IMR-90 (cell line): ENCODE data around the gene DGKG. TPM values are rescaled to one million over a fixed set of nuclear protein-coding genes. Genes with fewer than 3 reads are reported as not detected.

Experiments
- ATAC-seq: fragments of 200-7000 bp; cut with Tn5 transposase; 2 replicates; pipeline ENCODE4 v1.9.1; 2020; ENCODE audit warnings: low read depth, mild to moderate bottlenecking, moderate library complexity
- BruUV-seq: library from RNA; stranded (reverse); fragments of 400-500 nt; replicated peaks from 2 replicates; lab custom pipeline; 2021; lab: Mats Ljungman, UMichigan
- CTCF ChIA-PET: fragments of 300-600 bp; formaldehyde crosslinking; extraction: SDS; loops from one replicate; lab custom pipeline; 2021; ENCODE audit warnings: antibody characterized with exemption; lab: Yijun Ruan, JAX
- POLR2A ChIA-PET: fragments of 300-600 bp; sonication (Branson Sonifier 250); formaldehyde crosslinking; loops from one replicate; lab custom pipeline; 2022; ENCODE audit warnings: antibody characterized with exemption; ENCODE audit not compliant: unreplicated experiment; lab: Charles Lee
- DNase-seq: peaks from one replicate; pipeline ENCODE4 v3.0.0; 2013
- H2AFZ ChIP-seq: replicated peaks from 2 replicates; pipeline ENCODE3; 2013; ENCODE audit warnings: low read length, mild to moderate bottlenecking; ENCODE audit not compliant: poor library complexity
- H2AK5ac ChIP-seq: 2 replicates; pipeline ENCODE4 v1.6.1; 2013; ENCODE audit warnings: low read depth, low read length, inconsistent platforms
- H2AK9ac ChIP-seq: replicated peaks from 2 replicates; pipeline ENCODE3; 2013; ENCODE audit warnings: mild to moderate bottlenecking, low read depth, low read length, moderate library complexity; ENCODE audit not compliant: poor library complexity
- H2BK120ac ChIP-seq: 2 replicates; pipeline ENCODE4 v1.6.1; 2013; ENCODE audit warnings: low read depth, low read length, inconsistent platforms
- H2BK15ac ChIP-seq: 3 replicates; pipeline ENCODE4 v1.6.1; 2013; ENCODE audit warnings: low read depth, low read length, inconsistent platforms
- H2BK20ac ChIP-seq: 2 replicates; pipeline ENCODE4 v1.6.1; 2013; ENCODE audit warnings: low read depth, mild to moderate bottlenecking, inconsistent platforms, low read length, moderate library complexity
- H2BK5ac ChIP-seq: 2 replicates; pipeline ENCODE4 v1.6.1; 2013; ENCODE audit warnings: mild to moderate bottlenecking, low read depth, low read length, inconsistent platforms; ENCODE audit not compliant: poor library complexity, severe bottlenecking
- H3K14ac ChIP-seq: replicated peaks from 2 replicates; pipeline ENCODE4 v1.6.1; 2013; ENCODE audit warnings: low read depth, low read length, inconsistent platforms
- H3K18ac ChIP-seq: 2 replicates; pipeline ENCODE4 v1.6.1; 2013; ENCODE audit warnings: low read depth, low read length, control low read depth
- H3K23ac ChIP-seq: 2 replicates; pipeline ENCODE4 v1.6.1; 2013; ENCODE audit warnings: low read depth, low read length, inconsistent platforms
- H3K27ac ChIP-seq: 2 replicates; pipeline ENCODE4 v1.5.1; 2013; ENCODE audit warnings: mild to moderate bottlenecking, control low read depth, low read length; ENCODE audit not compliant: insufficient read depth
- H3K27me3 ChIP-seq: 2 replicates; pipeline ENCODE4 v1.6.1; 2013; ENCODE audit warnings: low read length; ENCODE audit not compliant: control insufficient read depth, insufficient read depth
- H3K36me3 ChIP-seq: 2 replicates; pipeline ENCODE4 v1.6.1; 2013; ENCODE audit warnings: low read length, mixed read lengths; ENCODE audit not compliant: control insufficient read depth, insufficient read depth
- H3K4ac ChIP-seq: 2 replicates; pipeline ENCODE4 v1.6.1; 2013; ENCODE audit warnings: low read depth, low read length, inconsistent platforms
- H3K4me1 ChIP-seq: 2 replicates; pipeline ENCODE4 v1.6.1; 2013; ENCODE audit warnings: low read length, mixed read lengths; ENCODE audit not compliant: control insufficient read depth, insufficient read depth
- H3K4me2 ChIP-seq: 2 replicates; pipeline ENCODE4 v1.6.1; 2013; ENCODE audit warnings: low read depth, mild to moderate bottlenecking, control low read depth, low read length, moderate library complexity
- H3K4me3 ChIP-seq: 2 replicates; pipeline ENCODE4 v1.5.1; 2013; ENCODE audit warnings: low read depth, mild to moderate bottlenecking, control low read depth, low read length, moderate library complexity; ENCODE audit not compliant: insufficient read depth
- H3K56ac ChIP-seq: 2 replicates; pipeline ENCODE4 v1.6.1; 2013; ENCODE audit warnings: low read length, inconsistent platforms; ENCODE audit not compliant: insufficient read depth; ENCODE audit errors: extremely low read depth
- H3K79me1 ChIP-seq, 2 experiments: 2 replicates each; pipeline ENCODE4 v1.6.1; 2013; ENCODE audit warnings: low read length in 2 of 2, inconsistent platforms in 1 of 2, low read depth in 1 of 2
- H3K9ac ChIP-seq: 2 replicates; pipeline ENCODE4 v1.6.1; 2013; ENCODE audit warnings: low read depth, low read length, control low read depth
- H3K9me1 ChIP-seq: 2 replicates; pipeline ENCODE4 v1.6.1; 2013; ENCODE audit warnings: low read length, inconsistent platforms; ENCODE audit not compliant: insufficient read depth
- H3K9me3 ChIP-seq: 2 replicates; pipeline ENCODE4 v1.6.1; 2013; ENCODE audit warnings: low read length; ENCODE audit not compliant: control insufficient read depth, insufficient read depth
- H4K20me1 ChIP-seq: 2 replicates; pipeline ENCODE4 v1.6.1; 2013; ENCODE audit warnings: low read length, inconsistent platforms; ENCODE audit not compliant: insufficient read depth
- H4K5ac ChIP-seq: 2 replicates; pipeline ENCODE4 v1.6.1; 2013; ENCODE audit warnings: mild to moderate bottlenecking, low read depth, low read length, control low read depth
- H4K8ac ChIP-seq, 2 experiments: 2 replicates each; pipeline ENCODE4 v1.6.1; 2013; ENCODE audit warnings: low read depth in 2 of 2, low read length in 2 of 2, control low read depth in 1 of 2, inconsistent platforms in 1 of 2
- H4K91ac ChIP-seq: 2 replicates; pipeline ENCODE4 v1.6.1; 2013; ENCODE audit warnings: low read depth, low read length, inconsistent platforms; ENCODE audit not compliant: insufficient read depth
- CEBPB ChIP-seq: IDR thresholded peaks from 2 replicates; pipeline ENCODE4 v1.6.1; 2012; ENCODE audit warnings: low read depth, low read length, improper control_type of control experiment
- CHD1 ChIP-seq: IDR thresholded peaks from 2 replicates; pipeline ENCODE4 v1.6.1; 2012; ENCODE audit warnings: low read depth, low read length, improper control_type of control experiment
- CTCF ChIP-seq: conservative IDR thresholded peaks from 2 replicates; pipeline ENCODE4 v1.5.1; 2012; ENCODE audit warnings: mild to moderate bottlenecking, low read depth, low read length, improper control_type of control experiment
- FOS ChIP-seq: fragments of 150-350 bp; IDR thresholded peaks from 2 replicates; pipeline ENCODE4 v1.6.1; 2016; ENCODE audit warnings: low read depth, low read length
- MXI1 ChIP-seq: IDR thresholded peaks from 2 replicates; pipeline ENCODE4 v1.6.1; 2012; ENCODE audit warnings: low read depth, mild to moderate bottlenecking, low read length, moderate library complexity, borderline replicate concordance
- RAD21 ChIP-seq: IDR thresholded peaks from 2 replicates; pipeline ENCODE4 v1.6.1; 2012; ENCODE audit warnings: low read length, improper control_type of control experiment
- WGBS, 2 experiments: methylation state at CpG; one replicate each; pipeline versions ENCODE4 v1.1.5 to v1.1.7; 2013; ENCODE audit warnings: missing lambda C conversion rate in 2 of 2; ENCODE audit not compliant: insufficient read length in 1 of 2; ENCODE audit errors: extremely low coverage in 2 of 2; 5-methylcytosine and 5-hydroxymethylcytosine counted together
- dilution Hi-C: fragments of 300-500 bp; cut with HindIII; formaldehyde crosslinking; loops from one replicate; pipeline ENCODE4 v1.14.3; 2018; ENCODE audit warnings: low sequenced_read_pairs; ENCODE audit not compliant: unreplicated experiment
- in situ Hi-C: fragments of 300-500 bp; cut with MboI; formaldehyde crosslinking; loops from 3 replicates; pipeline ENCODE4 v1.14.3; 2019; ENCODE audit warnings: low sequenced_read_pairs, inconsistent platforms, mixed read lengths
- intact Hi-C: fragments of 100-400 bp; cut with micrococcal nuclease; formaldehyde crosslinking; loops from 2 replicates; pipeline ENCODE4 v1.10.0; 2022
- polyA plus RNA-seq, 3 experiments: library from polyadenylated mRNA; depleted of rRNA; stranded (reverse); fragments of >200 nt; gene quantifications; 2 replicates each; pipeline ENCODE4 v1.2.3, GENCODE V29; 2012; ENCODE audit warnings: low replicate concordance in 1 of 3
- total RNA-seq: library from RNA; depleted of rRNA; stranded (reverse); fragments of >200 nt; gene quantifications from 2 replicates; pipeline ENCODE4 v1.2.3, GENCODE V29; 2012

Gene DGKG
- total and polyA plus RNA-seq, 2 of the 4 experiments (the other 2 are of a cell fraction): 1.2 to 4.1 TPM

GRCh38 chr3:186362988-186363387 is 954 bp upstream of the DGKG start:
- Histone ChIP-seq H2AK9ac (no peak overlapping the region), H3K9me1 (no peaks in the 10 kb centered on the region), H2BK20ac (no peak overlapping the region), H4K20me1 (no peaks in the 10 kb centered on the region), H3K9me3 (0 out of 2 replicates have a peak, but pooled peaks cover 2% of the 10 kb centered on the region), H4K91ac (no peak overlapping the region), H3K27ac (no peak overlapping the region), H3K4me3 (no peak overlapping the region), H2BK5ac (no peak overlapping the region), H3K18ac (no peak overlapping the region), H3K27me3 (peaks cover 77% of the 10 kb centered on the region), H4K5ac (no peak overlapping the region), H3K14ac (no peak overlapping the region), H3K36me3 (no peaks in the 10 kb centered on the region), H3K23ac (no peak overlapping the region), H3K4ac (no peak overlapping the region), H2AK5ac (no peak overlapping the region), H3K9ac (no peak overlapping the region), H3K4me2 (no peak overlapping the region; the same call in none of the 2 replicates), H3K79me1 (no peaks in the 10 kb centered on the region), H4K8ac (no peak overlapping the region), H3K56ac (no peak overlapping the region), H2BK15ac (no peak overlapping the region), H2AFZ (no peak overlapping the region), H2BK120ac (no peak overlapping the region), H3K4me1 (peaks cover 2% of the 10 kb centered on the region; the same call in 1 of the 2 replicates)
- dilution Hi-C loops: no loop called here
- BruUV-seq: no TSS peak
- in situ Hi-C loops: no loop called here
- no CpG with 5 or more reads among the region's 10 CpGs for WGBS, 2 experiments
- ChIA-PET CTCF (no interaction called here), POLR2A (no interaction called here)
- TF ChIP-seq FOS (no peak), CHD1 (no peak), CEBPB (no peak), CTCF (no peak), MXI1 (no peak), RAD21 (no peak)
- no peak; the same call in 1 of the 2 replicates for ATAC-seq
- intact Hi-C loops: no loop called here
- no peak for DNase-seq
